ENCODE measurements around the gene PACC1. TPM values are rescaled to one million over a fixed set of nuclear protein-coding genes. Genes with fewer than 3 reads are reported as not detected.

PACC1 gene
- total RNA-seq, 6 donors from 2014 or later, result 3.7 to 10.5 (median 7.8) TPM

GRCh38 chr1:212353181-212353580, 61.5 kb downstream of the PACC1 start:
- peaks cover 16 to 83% (median 38%) of the 10 kb centered on the region in 4 donors for H3K36me3 ChIP-seq
- H3K27ac ChIP-seq, result no peak overlapping the region
- TF ChIP-seq EP300 (IDR thresholded peaks at IDR 0.05) (no peak), POLR2A (IDR thresholded peaks at IDR 0.05) (no peak), POLR2AphosphoS5 (IDR thresholded peaks at IDR 0.05) (no peak)
- TF ChIP-seq, protein P1, sequence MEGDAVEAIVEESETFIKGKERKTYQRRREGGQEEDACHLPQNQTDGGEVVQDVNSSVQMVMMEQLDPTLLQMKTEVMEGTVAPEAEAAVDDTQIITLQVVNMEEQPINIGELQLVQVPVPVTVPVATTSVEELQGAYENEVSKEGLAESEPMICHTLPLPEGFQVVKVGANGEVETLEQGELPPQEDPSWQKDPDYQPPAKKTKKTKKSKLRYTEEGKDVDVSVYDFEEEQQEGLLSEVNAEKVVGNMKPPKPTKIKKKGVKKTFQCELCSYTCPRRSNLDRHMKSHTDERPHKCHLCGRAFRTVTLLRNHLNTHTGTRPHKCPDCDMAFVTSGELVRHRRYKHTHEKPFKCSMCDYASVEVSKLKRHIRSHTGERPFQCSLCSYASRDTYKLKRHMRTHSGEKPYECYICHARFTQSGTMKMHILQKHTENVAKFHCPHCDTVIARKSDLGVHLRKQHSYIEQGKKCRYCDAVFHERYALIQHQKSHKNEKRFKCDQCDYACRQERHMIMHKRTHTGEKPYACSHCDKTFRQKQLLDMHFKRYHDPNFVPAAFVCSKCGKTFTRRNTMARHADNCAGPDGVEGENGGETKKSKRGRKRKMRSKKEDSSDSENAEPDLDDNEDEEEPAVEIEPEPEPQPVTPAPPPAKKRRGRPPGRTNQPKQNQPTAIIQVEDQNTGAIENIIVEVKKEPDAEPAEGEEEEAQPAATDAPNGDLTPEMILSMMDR (IDR thresholded peaks at IDR 0.05), result no peak
- ATAC-seq (ENCODE audit: low FRiP score in 2 of 2) (no peak), DNase-seq (no peak)
- H3K4me3 ChIP-seq, result no peak overlapping the region
- WGBS, 2 donors, result 100% methylated on average over 2 of the region's 2 CpGs
- H3K4me1 ChIP-seq, result no peaks in the 10 kb centered on the region
- no peaks in the 10 kb centered on the region for H3K27me3 ChIP-seq
- no peaks in the 10 kb centered on the region for H3K9me3 ChIP-seq

GRCh38 chr1:212351588-212352362, 62.9 kb downstream of the PACC1 start:
- ATAC-seq (ENCODE audit: low FRiP score in 2 of 2) (no peak), DNase-seq (no peak)
- H3K9me3 ChIP-seq, result no peaks in the 10 kb centered on the region
- H3K4me1 ChIP-seq, result no peaks in the 10 kb centered on the region
- no peaks in the 10 kb centered on the region for H3K27me3 ChIP-seq
- 90 to 94% methylated on average over 10 of the region's 10 CpGs for WGBS, 2 donors
- peaks cover 13 to 80% (median 28%) of the 10 kb centered on the region in 4 donors for H3K36me3 ChIP-seq
- H3K27ac ChIP-seq, result no peak overlapping the region
- TF ChIP-seq POLR2AphosphoS5 (IDR thresholded peaks at IDR 0.05), result no peak
- no peak for TF ChIP-seq EP300 (IDR thresholded peaks at IDR 0.05)
- TF ChIP-seq POLR2A (IDR thresholded peaks at IDR 0.05), result no peak
- H3K4me3 ChIP-seq, result no peak overlapping the region

- DNase-seq (no peak), ATAC-seq (ENCODE audit: low FRiP score in 2 of 2) (no peak)
- WGBS, 2 donors, result 85 to 89% methylated on average over 1 of the region's 1 CpG
- Histone ChIP-seq H3K36me3 (peaks cover 6 to 74% (median 10%) of the 10 kb centered on the region in 4 donors), H3K4me1 (no peaks in the 10 kb centered on the region), H3K4me3 (no peak overlapping the region), H3K27me3 (no peaks in the 10 kb centered on the region), H3K9me3 (no peaks in the 10 kb centered on the region), H3K27ac (no peak overlapping the region)
- no peak for TF ChIP-seq POLR2A (IDR thresholded peaks at IDR 0.05)
- TF ChIP-seq EP300 (IDR thresholded peaks at IDR 0.05), result no peak
- TF ChIP-seq, protein P1 (IDR thresholded peaks at IDR 0.05), result no peak
- no peak for TF ChIP-seq POLR2AphosphoS5 (IDR thresholded peaks at IDR 0.05)
Measured at GRCh38 chr1:212346601-212347000, 68.1 kb downstream of the PACC1 start.

GRCh38 chr1:212344905-212345304, 69.8 kb downstream of the PACC1 start:
- H3K36me3 ChIP-seq, result peaks cover 6 to 67% (median 10%) of the 10 kb centered on the region in 4 donors
- H3K27ac ChIP-seq, result no peak overlapping the region
- DNase-seq, result no peak
- H3K27me3 ChIP-seq, result no peaks in the 10 kb centered on the region
- H3K4me3 ChIP-seq, result no peak overlapping the region
- no peak for ATAC-seq (ENCODE audit: low FRiP score in 2 of 2)
- H3K4me1 ChIP-seq, result peaks cover 0 to 3% (median 0%) of the 10 kb centered on the region in 4 donors
- 93 to 95% methylated on average over 4 of the region's 4 CpGs for WGBS, 2 donors
- TF ChIP-seq POLR2A (IDR thresholded peaks at IDR 0.05) (no peak), POLR2AphosphoS5 (IDR thresholded peaks at IDR 0.05) (no peak), EP300 (IDR thresholded peaks at IDR 0.05) (no peak)
- TF ChIP-seq, protein P1 (IDR thresholded peaks at IDR 0.05), result no peak
- no peaks in the 10 kb centered on the region for H3K9me3 ChIP-seq

- WGBS, 2 donors, result 77 to 83% methylated on average over 1 of the region's 1 CpG
- peaks cover 0 to 53% (median 3%) of the 10 kb centered on the region in 4 donors for H3K36me3 ChIP-seq
Measured at GRCh38 chr1:212341090-212341489, 73.6 kb downstream of the PACC1 start.

More at GRCh38 chr1:212341090-212341489, 73.6 kb downstream of the PACC1 start:
- DNase-seq (no peak), ATAC-seq (ENCODE audit: low FRiP score in 2 of 2) (no peak)
- TF ChIP-seq, protein P1 (IDR thresholded peaks at IDR 0.05), result no peak
- no peak for TF ChIP-seq POLR2AphosphoS5 (IDR thresholded peaks at IDR 0.05)
- TF ChIP-seq POLR2A (IDR thresholded peaks at IDR 0.05), result no peak
- TF ChIP-seq EP300 (IDR thresholded peaks at IDR 0.05), result no peak
- no peak overlapping the region for H3K4me3 ChIP-seq
- H3K27me3 ChIP-seq, result no peaks in the 10 kb centered on the region
- no peaks in the 10 kb centered on the region for H3K9me3 ChIP-seq
- peaks cover 0 to 3% (median 0%) of the 10 kb centered on the region in 4 donors for H3K4me1 ChIP-seq
- no peak overlapping the region for H3K27ac ChIP-seq

Data from upper lobe of left lung (tissue), 6 donors.